PC-9 (cell line): Measurements from ENCODE around the gene ZFHX3. TPM values are rescaled to one million over a fixed set of nuclear protein-coding genes. Genes with fewer than 3 reads are reported as not detected.

Source experiments
- BruUV-seq: library from RNA; stranded (reverse); fragments of 400-500 nt; replicated peaks from 2 replicates; lab custom pipeline; 2021; lab: Mats Ljungman, UMichigan
- CTCF ChIA-PET: fragments of 300-600 bp; sonication (Branson Sonifier 250); formaldehyde crosslinking; loops from one replicate; lab custom pipeline; 2022; ENCODE audit warnings: antibody characterized with exemption; lab: Charles Lee
- POLR2A ChIA-PET: fragments of 300-600 bp; sonication (Branson Sonifier 250); formaldehyde crosslinking; loops from one replicate; lab custom pipeline; 2022; ENCODE audit warnings: antibody characterized with exemption; ENCODE audit not compliant: unreplicated experiment; lab: Charles Lee
- DNase-seq, 2 experiments: peaks; one replicate each; pipeline versions ENCODE4 v3.0.0 to v3.0.0-alpha.2; 2015 to 2022; ENCODE audit warnings: mixed read lengths in 1 of 2
- H2AFZ ChIP-seq: fragments of 200-600 bp; sonication (generic); 2 replicates; pipeline ENCODE4 v1.8.1; 2017; ENCODE audit warnings: antibody characterized with exemption
- H3F3A ChIP-seq: fragments of 200-600 bp; sonication (generic); 2 replicates; pipeline ENCODE4 v1.8.1; 2017; ENCODE audit warnings: antibody characterized with exemption, mild to moderate bottlenecking, low read depth; ENCODE audit not compliant: insufficient read depth
- H3K27ac ChIP-seq: fragments of 200-600 bp; sonication (generic); 2 replicates; pipeline ENCODE4 v1.6.1; 2016; ENCODE audit warnings: mixed run types
- H3K27me3 ChIP-seq: fragments of 200-600 bp; sonication (generic); 2 replicates; pipeline ENCODE4 v1.6.1; 2016; ENCODE audit warnings: low read depth, mixed run types; ENCODE audit not compliant: insufficient read depth
- H3K36me3 ChIP-seq: fragments of 200-600 bp; sonication (generic); 2 replicates; pipeline ENCODE4 v1.6.1; 2016; ENCODE audit warnings: low read depth, mixed run types
- H3K4me1 ChIP-seq: fragments of 200-600 bp; sonication (generic); replicated peaks from 2 replicates; pipeline ENCODE4 v1.6.1; 2016; ENCODE audit warnings: mixed run types; ENCODE audit not compliant: insufficient read depth
- H3K4me2 ChIP-seq: fragments of 200-600 bp; sonication (generic); 2 replicates; pipeline ENCODE4 v1.6.1; 2017; ENCODE audit warnings: mixed run types
- H3K4me3 ChIP-seq: fragments of 200-600 bp; sonication (generic); 2 replicates; pipeline ENCODE4 v1.6.1; 2016; ENCODE audit warnings: mixed run types
- H3K79me2 ChIP-seq: fragments of 200-600 bp; sonication (generic); 2 replicates; pipeline ENCODE4 v1.6.1; 2017; ENCODE audit warnings: low read depth, mixed run types
- H3K9me2 ChIP-seq: fragments of 200-600 bp; sonication (generic); 2 replicates; pipeline ENCODE4 v1.8.1; 2017; ENCODE audit warnings: mild to moderate bottlenecking; ENCODE audit not compliant: insufficient read depth
- H3K9me3 ChIP-seq: fragments of 200-600 bp; sonication (generic); 2 replicates; pipeline ENCODE4 v1.8.1; 2016; ENCODE audit warnings: low read depth; ENCODE audit not compliant: insufficient read depth
- H4K20me1 ChIP-seq: fragments of 200-600 bp; sonication (generic); 2 replicates; pipeline ENCODE4 v1.8.1; 2017; ENCODE audit not compliant: insufficient read depth
- EZH2 ChIP-seq: fragments of 200-600 bp; sonication (generic); IDR thresholded peaks from 2 replicates; pipeline ENCODE4 v1.8.0; 2017; ENCODE audit warnings: antibody characterized with exemption, low read depth
- intact Hi-C: fragments of 100-400 bp; cut with micrococcal nuclease; formaldehyde crosslinking; loops from one replicate; pipeline ENCODE4 v1.10.0; 2022; ENCODE audit not compliant: unreplicated experiment
- total RNA-seq: library from RNA; stranded (reverse); gene quantifications from 2 replicates; pipeline ENCODE4 v1.2.3, GENCODE V29; 2021
- TF ChIP-seq, protein P1 (sequence below): fragments of 200-600 bp; sonication (generic); conservative IDR thresholded peaks from 2 replicates; pipeline ENCODE4 v1.6.1; 2017; ENCODE audit warnings: mixed run types, antibody characterized with exemption, mild to moderate bottlenecking, moderate library complexity

ZFHX3 gene
- total RNA-seq, 1 experiment from 2014 or later: 23.1 TPM

DNA sequence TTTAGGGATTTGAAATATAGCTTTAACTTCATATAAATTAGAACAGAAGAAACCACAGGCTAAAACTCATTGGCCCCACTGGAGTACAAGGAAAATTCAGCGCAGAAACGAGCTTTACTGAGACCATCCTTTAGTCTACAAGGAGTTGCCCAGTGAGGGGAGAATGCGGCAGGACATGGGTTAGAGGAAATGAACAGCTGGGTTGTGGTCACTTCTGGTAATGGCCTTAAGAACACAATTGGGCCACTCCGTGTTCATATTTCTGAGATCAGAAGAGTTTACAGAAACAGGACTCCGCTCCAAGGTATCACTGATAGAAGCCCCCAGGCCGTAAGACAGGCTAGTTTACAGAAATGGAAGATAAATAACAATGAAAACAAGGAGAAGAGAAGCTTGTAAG, 188.3 kb downstream of the ZFHX3 start:
- Histone ChIP-seq H3K4me1 (no peaks in the 10 kb centered on the region), H3K4me3 (no peak overlapping the region), H3K79me2 (no peaks in the 10 kb centered on the region; the same call in 1 of the 2 replicates), H3K27ac (no peak overlapping the region), H3K4me2 (no peak overlapping the region), H3K9me3 (no peaks in the 10 kb centered on the region), H4K20me1 (no peaks in the 10 kb centered on the region), H3K9me2 (no peaks in the 10 kb centered on the region), H3K36me3 (no peaks in the 10 kb centered on the region), H2AFZ (no peak overlapping the region), H3F3A (no peaks in the 10 kb centered on the region), H3K27me3 (no peaks in the 10 kb centered on the region)
- CTCF ChIA-PET: no interaction called here
- POLR2A ChIA-PET: no interaction called here
- intact Hi-C loops: no loop called here
- no TSS peak for BruUV-seq
- no peak for TF ChIP-seq EZH2
- no peak for DNase-seq

- CTCF ChIA-PET: no interaction called here
- no peak overlapping the region for H3K4me3 ChIP-seq
- H2AFZ ChIP-seq: no peak overlapping the region
- no peaks in the 10 kb centered on the region; the same call in 1 of the 2 replicates for H3K79me2 ChIP-seq
- H3K36me3 ChIP-seq: no peaks in the 10 kb centered on the region
- H3K4me1 ChIP-seq: no peaks in the 10 kb centered on the region
- TF ChIP-seq EZH2: no peak
- TF ChIP-seq, protein P1, sequence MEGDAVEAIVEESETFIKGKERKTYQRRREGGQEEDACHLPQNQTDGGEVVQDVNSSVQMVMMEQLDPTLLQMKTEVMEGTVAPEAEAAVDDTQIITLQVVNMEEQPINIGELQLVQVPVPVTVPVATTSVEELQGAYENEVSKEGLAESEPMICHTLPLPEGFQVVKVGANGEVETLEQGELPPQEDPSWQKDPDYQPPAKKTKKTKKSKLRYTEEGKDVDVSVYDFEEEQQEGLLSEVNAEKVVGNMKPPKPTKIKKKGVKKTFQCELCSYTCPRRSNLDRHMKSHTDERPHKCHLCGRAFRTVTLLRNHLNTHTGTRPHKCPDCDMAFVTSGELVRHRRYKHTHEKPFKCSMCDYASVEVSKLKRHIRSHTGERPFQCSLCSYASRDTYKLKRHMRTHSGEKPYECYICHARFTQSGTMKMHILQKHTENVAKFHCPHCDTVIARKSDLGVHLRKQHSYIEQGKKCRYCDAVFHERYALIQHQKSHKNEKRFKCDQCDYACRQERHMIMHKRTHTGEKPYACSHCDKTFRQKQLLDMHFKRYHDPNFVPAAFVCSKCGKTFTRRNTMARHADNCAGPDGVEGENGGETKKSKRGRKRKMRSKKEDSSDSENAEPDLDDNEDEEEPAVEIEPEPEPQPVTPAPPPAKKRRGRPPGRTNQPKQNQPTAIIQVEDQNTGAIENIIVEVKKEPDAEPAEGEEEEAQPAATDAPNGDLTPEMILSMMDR: no peak
- H3K9me3 ChIP-seq: no peaks in the 10 kb centered on the region
- no peaks in the 10 kb centered on the region for H4K20me1 ChIP-seq
- H3K4me2 ChIP-seq: no peak overlapping the region
- no peak overlapping the region for H3K27ac ChIP-seq
- no peaks in the 10 kb centered on the region for H3K9me2 ChIP-seq
- no peak for DNase-seq
- POLR2A ChIA-PET: no interaction called here
- H3K27me3 ChIP-seq: no peaks in the 10 kb centered on the region
- intact Hi-C loops: no loop called here
- BruUV-seq: no TSS peak
- no peaks in the 10 kb centered on the region for H3F3A ChIP-seq
These were observed 189.0 kb downstream of the ZFHX3 start for GRCh38 chr16:72858665-72859493.

DNA sequence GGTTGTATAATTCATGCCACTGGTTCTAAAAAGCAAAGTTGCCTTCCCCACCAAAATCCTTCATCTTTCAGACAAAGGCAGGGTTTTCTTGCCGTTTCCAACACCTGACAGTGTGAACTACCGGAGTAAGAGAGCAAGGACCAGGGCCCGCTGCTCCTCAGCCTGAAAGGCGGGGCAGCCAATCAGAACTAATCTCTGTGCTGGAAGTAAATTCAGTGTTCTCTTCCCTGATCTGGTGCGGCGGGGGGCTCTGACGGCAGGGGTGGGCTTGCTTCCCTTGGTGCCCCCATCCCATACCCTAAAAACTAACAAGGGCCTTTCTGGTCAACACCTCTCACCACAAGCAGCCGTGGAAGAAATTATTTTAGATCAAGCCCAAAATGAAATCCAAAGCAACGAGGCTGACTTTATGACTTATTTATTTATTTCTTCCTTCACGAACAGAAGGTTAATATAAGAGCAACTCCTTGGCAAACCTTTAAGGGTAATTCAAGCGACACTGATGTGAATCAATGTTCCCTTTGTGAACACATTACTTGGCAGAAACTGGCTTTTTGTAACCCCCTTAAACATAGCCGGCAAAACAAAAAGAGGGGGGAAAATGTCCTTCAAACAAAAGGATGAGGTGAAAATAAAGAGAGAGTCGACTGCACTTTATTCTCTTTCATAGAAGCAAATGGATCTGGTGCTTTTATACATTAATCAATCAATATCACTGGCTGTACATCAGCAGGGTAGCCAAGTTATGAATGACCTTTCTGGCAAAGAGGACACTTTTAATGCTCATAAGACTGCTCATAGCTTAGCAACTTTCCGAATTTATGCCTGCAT, 189.9 kb downstream of the ZFHX3 start:
- BruUV-seq: no TSS peak
- Histone ChIP-seq H3K4me2 (no peak overlapping the region), H2AFZ (no peak overlapping the region), H3K36me3 (no peaks in the 10 kb centered on the region), H3K79me2 (no peaks in the 10 kb centered on the region; the same call in 1 of the 2 replicates), H3K27ac (no peak overlapping the region), H3K27me3 (no peaks in the 10 kb centered on the region), H3K4me3 (no peak overlapping the region), H3K4me1 (no peaks in the 10 kb centered on the region), H3K9me2 (no peaks in the 10 kb centered on the region; the same call in 1 of the 2 replicates), H4K20me1 (no peaks in the 10 kb centered on the region), H3F3A (no peaks in the 10 kb centered on the region), H3K9me3 (no peaks in the 10 kb centered on the region)
- no peak for DNase-seq
- ChIA-PET CTCF (no interaction called here), POLR2A (no interaction called here)
- intact Hi-C loops: no loop called here
- TF ChIP-seq, protein P1: no peak
